SK-N-SH (cell line): Measurements from ENCODE around the gene EFTUD2. TPM values are rescaled to one million over a fixed set of nuclear protein-coding genes. Genes with fewer than 3 reads are reported as not detected.

ENCODE experiments used
- CTCF ChIA-PET: fragments of 300-600, 350-600 bp; formaldehyde crosslinking; extraction: SDS; loops from one replicate; lab custom pipeline; 2021; lab: Yijun Ruan, JAX
- POLR2A ChIA-PET: fragments of 350-600 bp; sonication (Branson Sonifier 250); formaldehyde crosslinking; extraction: SDS; loops from one replicate; lab custom pipeline; 2020; ENCODE audit warnings: antibody characterized with exemption, inconsistent platforms; lab: Yijun Ruan, JAX
- DNase-seq: peaks from one replicate; pipeline ENCODE4 v3.0.0; 2012
- H2AFZ ChIP-seq: fragments of 200-600 bp; sonication (generic); 2 replicates; pipeline ENCODE4 v1.8.1; 2016; ENCODE audit warnings: antibody characterized with exemption, mild to moderate bottlenecking, low read depth
- H3F3A ChIP-seq: fragments of 200-600 bp; sonication (generic); replicated peaks from 2 replicates; pipeline ENCODE3; 2016; ENCODE audit warnings: antibody characterized with exemption, mild to moderate bottlenecking; ENCODE audit not compliant: insufficient read depth
- H3K27ac ChIP-seq, 2 experiments: fragments of 200-500 bp in 1 of 2; fragments of 200-600 bp in 1 of 2; sonication (Bioruptor generic) in 1 of 2; sonication (generic), shearing (Covaris generic) in 1 of 2; 2 replicates each; pipeline versions ENCODE4 v1.5.1 to v1.6.1; 2014 to 2016; ENCODE audit warnings: low read depth in 2 of 2, inconsistent platforms in 1 of 2, low read length in 1 of 2, mild to moderate bottlenecking in 1 of 2, mixed read lengths in 1 of 2
- H3K27me3 ChIP-seq: fragments of 200-600 bp; sonication (generic), shearing (Covaris generic); 2 replicates; pipeline ENCODE4 v1.6.1; 2016; ENCODE audit warnings: mixed run types; ENCODE audit not compliant: insufficient read depth
- H3K36me3 ChIP-seq, 2 experiments: fragments of 200-500 bp in 1 of 2; fragments of 200-600 bp in 1 of 2; sonication (Bioruptor generic) in 1 of 2; sonication (generic) in 1 of 2; replicated peaks in 1 of 2; 2 replicates each; pipeline versions ENCODE3 to v1.5.1; 2014 to 2016; ENCODE audit warnings: low read length in 1 of 2, mild to moderate bottlenecking in 1 of 2; ENCODE audit not compliant: insufficient read depth in 2 of 2, control insufficient read depth in 1 of 2
- H3K4me1 ChIP-seq, 2 experiments: fragments of 200-500 bp in 1 of 2; fragments of 200-600 bp in 1 of 2; sonication (Bioruptor generic) in 1 of 2; sonication (generic), shearing (Covaris generic) in 1 of 2; 2 replicates each; pipeline versions ENCODE4 v1.5.1 to v1.6.1; 2014 to 2016; ENCODE audit warnings: low read depth in 1 of 2, low read length in 1 of 2, mixed run types in 1 of 2; ENCODE audit not compliant: insufficient read depth in 2 of 2, control insufficient read depth in 1 of 2
- H3K4me2 ChIP-seq: fragments of 200-600 bp; sonication (generic), shearing (Covaris generic); 2 replicates; pipeline ENCODE4 v1.6.1; 2017; ENCODE audit warnings: mixed run types
- H3K4me3 ChIP-seq, 2 experiments: fragments of 200-500 bp in 1 of 2; fragments of 200-600 bp in 1 of 2; sonication (Bioruptor generic) in 1 of 2; sonication (generic), shearing (Covaris generic) in 1 of 2; 2 replicates each; pipeline versions ENCODE4 v1.5.1 to v1.8.1; 2014 to 2016; ENCODE audit warnings: low read depth in 2 of 2, inconsistent platforms in 1 of 2, low read length in 1 of 2, mild to moderate bottlenecking in 1 of 2, mixed read lengths in 1 of 2, moderate library complexity in 1 of 2
- H3K79me2 ChIP-seq: fragments of 200-600 bp; sonication (generic); 2 replicates; pipeline ENCODE4 v1.8.1; 2017; ENCODE audit warnings: mild to moderate bottlenecking; ENCODE audit not compliant: insufficient read depth
- H3K9ac ChIP-seq: fragments of 200-600 bp; sonication (generic); 2 replicates; pipeline ENCODE4 v1.6.1; 2017; ENCODE audit warnings: mixed run types
- H3K9me2 ChIP-seq: fragments of 200-600 bp; sonication (generic); 2 replicates; pipeline ENCODE4 v1.6.1; 2017; ENCODE audit warnings: mixed run types
- H3K9me3 ChIP-seq: fragments of 200-600 bp; sonication (generic); 2 replicates; pipeline ENCODE4 v1.6.1; 2017; ENCODE audit warnings: mixed run types, mild to moderate bottlenecking, moderate library complexity
- H4K20me1 ChIP-seq: fragments of 200-600 bp; sonication (generic); 2 replicates; pipeline ENCODE4 v1.6.1; 2017; ENCODE audit warnings: mild to moderate bottlenecking, mixed run types; ENCODE audit not compliant: insufficient read depth
- CTCF ChIP-seq: fragments of 200-600 bp; sonication (generic); IDR thresholded peaks from 2 replicates; pipeline ENCODE4 v1.6.1; 2017; ENCODE audit warnings: antibody characterized with exemption, mild to moderate bottlenecking, moderate library complexity
- FOSL2 ChIP-seq: IDR thresholded peaks from 2 replicates; pipeline ENCODE4 v1.4.0; 2012; ENCODE audit warnings: low read depth, mild to moderate bottlenecking, moderate library complexity, borderline replicate concordance
- FOXM1 ChIP-seq: IDR thresholded peaks from 2 replicates; pipeline ENCODE4 v1.4.0; 2012; ENCODE audit warnings: low read depth, mild to moderate bottlenecking
- GABPA ChIP-seq: IDR thresholded peaks from 2 replicates; pipeline ENCODE4 v1.4.0; 2012; ENCODE audit warnings: low read depth, mild to moderate bottlenecking
- GATA2 ChIP-seq: sonication (generic); formaldehyde crosslinking; IDR thresholded peaks from 2 replicates; pipeline ENCODE4 v1.5.0; 2020; ENCODE audit warnings: mild to moderate bottlenecking, missing genetic modification reagents
- IRF3 ChIP-seq: fragments of 150-350 bp; IDR thresholded peaks from 2 replicates; pipeline ENCODE4 v1.6.1; 2016; ENCODE audit warnings: mild to moderate bottlenecking, low read depth, low read length
- MAX ChIP-seq: IDR thresholded peaks from 2 replicates; pipeline ENCODE4 v1.4.0; 2012; ENCODE audit warnings: low read depth
- PBX3 ChIP-seq: IDR thresholded peaks from 2 replicates; pipeline ENCODE4; 2012
- RAD21 ChIP-seq: IDR thresholded peaks from 2 replicates; pipeline ENCODE4 v1.6.1; 2012; ENCODE audit warnings: mild to moderate bottlenecking, low read length
- RCOR1 ChIP-seq: fragments of 150-350 bp; IDR thresholded peaks from 2 replicates; pipeline ENCODE4 v1.6.1; 2017; ENCODE audit warnings: antibody characterized with exemption, low read length
- SMC3 ChIP-seq: IDR thresholded peaks from 2 replicates; pipeline ENCODE4 v1.6.1; 2012; ENCODE audit warnings: low read depth, low read length, improper control_type of control experiment
- TAF1 ChIP-seq: IDR thresholded peaks from 2 replicates; pipeline ENCODE4 v1.6.1; 2012; ENCODE audit warnings: low read depth, mild to moderate bottlenecking, low read length, moderate library complexity, borderline replicate concordance
- USF1 ChIP-seq: IDR thresholded peaks from 2 replicates; pipeline ENCODE4 v1.4.0; 2012; ENCODE audit warnings: low read depth, borderline replicate concordance
- WGBS: methylation state at CpG from one replicate; pipeline ENCODE4 v1.1.6; 2017; ENCODE audit warnings: low lambda C conversion rate; 5-methylcytosine and 5-hydroxymethylcytosine counted together
- polyA plus RNA-seq, 3 experiments: library from polyadenylated mRNA; depleted of rRNA; stranded (reverse); fragments of >200 nt; gene quantifications; 2 replicates each; pipeline ENCODE4 v1.2.3, GENCODE V29; 2012

EFTUD2 gene
- polyA plus RNA-seq, 1 of the 3 experiments (the other 2 are of a cell fraction), result 82.9 TPM

- peak; percentile 26 for DNase-seq
Measured at GRCh38 chr17:44913676-44914075, 14.4 kb upstream of the EFTUD2 start.

More at GRCh38 chr17:44913676-44914075, 14.4 kb upstream of the EFTUD2 start:
- CTCF ChIA-PET, result interaction anchor here (0.6 to 7.3 kb wide), 4 partner anchors 35 to 221 kb away, joined by 4 to 79 read pairs (median 8); partner anchors contain the start of gene ACBD4
- 78% methylated on average over 4 of the region's 6 CpGs for WGBS
- Histone ChIP-seq H3K4me3 (no peak overlapping the region), H3K9ac (no peak overlapping the region), H3K79me2 (no peaks in the 10 kb centered on the region), H3K27ac (no peak overlapping the region), H3K27me3 (no peaks in the 10 kb centered on the region), H4K20me1 (no peaks in the 10 kb centered on the region), H3K4me1 (peaks cover 14 to 29% of the 10 kb centered on the region in 2 experiments; a peak in 3 of 4 replicates), H2AFZ (no peak overlapping the region), H3K4me2 (no peak overlapping the region), H3K36me3 (no peaks in the 10 kb centered on the region), H3K9me3 (no peaks in the 10 kb centered on the region), H3F3A (peaks cover 25% of the 10 kb centered on the region), H3K9me2 (no peaks in the 10 kb centered on the region)
- TF ChIP-seq FOXM1, result no peak
- no peak for TF ChIP-seq RAD21
- no peak for TF ChIP-seq GATA2 (CRISPR knock-in tag)
- TF ChIP-seq RCOR1, result no peak
- no peak for TF ChIP-seq GABPA
- no peak for TF ChIP-seq IRF3
- TF ChIP-seq FOSL2, result no peak
- TF ChIP-seq MAX, result no peak
- TF ChIP-seq TAF1, result no peak
- TF ChIP-seq SMC3, result no peak
- TF ChIP-seq USF1, result no peak
- no peak for TF ChIP-seq PBX3
- TF ChIP-seq CTCF, result no peak
- POLR2A ChIA-PET, result no interaction called here
